K562 (cell line): Measurements from ENCODE around the gene TMEM245. TPM values are rescaled to one million over a fixed set of nuclear protein-coding genes. Genes with fewer than 3 reads are reported as not detected.
A peak's percentile ranks its signal among the peaks of the same experiment; 100 is the strongest.

ENCODE experiments used
- E2F6 ChIP-seq, 2 experiments: IDR thresholded peaks; 2 replicates each; pipeline ENCODE4 v1.6.1; 2011; ENCODE audit warnings: borderline replicate concordance in 1 of 2, control low read depth in 1 of 2, low read depth in 1 of 2, low read length in 1 of 2, mild to moderate bottlenecking in 1 of 2, mixed read lengths in 1 of 2, moderate library complexity in 1 of 2; ENCODE audit not compliant: insufficient read depth in 1 of 2, insufficient read length in 1 of 2, poor library complexity in 1 of 2, severe bottlenecking in 1 of 2; ENCODE audit errors: extremely low read depth in 1 of 2
- FOS ChIP-seq: IDR thresholded peaks from 3 replicates; pipeline ENCODE4 v1.6.1; 2011; ENCODE audit not compliant: insufficient read length; ENCODE audit errors: extremely low read depth
- HDAC1 ChIP-seq, 2 experiments: fragments of 450-650 bp; IDR thresholded peaks; 2 replicates each; pipeline ENCODE4 v1.6.1; 2016 to 2017; ENCODE audit warnings: inconsistent platforms in 1 of 2, mild to moderate bottlenecking in 1 of 2, moderate library complexity in 1 of 2
- HOXB6 ChIP-seq: fragments of 250-450 bp; sonication (Bioruptor Pico); IDR thresholded peaks from 2 replicates; pipeline ENCODE4 v1.5.1; 2022; ENCODE audit warnings: mild to moderate bottlenecking, borderline replicate concordance
- ILF3 ChIP-seq: fragments of 450-650 bp; IDR thresholded peaks from 2 replicates; pipeline ENCODE4 v1.6.1; 2018; ENCODE audit warnings: antibody characterized with exemption, mild to moderate bottlenecking, moderate library complexity, borderline replicate concordance
- MED1 ChIP-seq: sonication (generic); formaldehyde crosslinking; IDR thresholded peaks from 2 replicates; pipeline ENCODE4 v1.8.1; 2023; ENCODE audit warnings: missing genetic modification reagents, borderline replicate concordance
- NKRF ChIP-seq: fragments of 450-650 bp; IDR thresholded peaks from 2 replicates; pipeline ENCODE4 v1.6.1; 2016; ENCODE audit warnings: borderline replicate concordance
- POLR2AphosphoS2 ChIP-seq: IDR thresholded peaks from 2 replicates; pipeline ENCODE4 v1.6.1; 2012; ENCODE audit warnings: low read length, improper control_type of control experiment
- SFPQ ChIP-seq: fragments of 200-400 bp; formaldehyde crosslinking; IDR thresholded peaks from 2 replicates; pipeline ENCODE4 v1.6.1; 2017; ENCODE audit warnings: mild to moderate bottlenecking, low read depth, low read length, moderate library complexity
- TAF1 ChIP-seq: IDR thresholded peaks from 2 replicates; pipeline ENCODE4 v1.6.1; 2011; ENCODE audit warnings: mild to moderate bottlenecking, low read length, moderate library complexity; ENCODE audit not compliant: insufficient read depth, control insufficient read depth, severe bottlenecking; ENCODE audit errors: extremely low read depth
- ZBTB2 ChIP-seq: fragments of 450-650 bp; IDR thresholded peaks from 2 replicates; pipeline ENCODE4 v1.6.1; 2016; ENCODE audit warnings: antibody characterized with exemption
- ZBTB26 ChIP-seq: fragments of 450-650 bp; formaldehyde crosslinking; IDR thresholded peaks from 2 replicates; pipeline ENCODE4 v1.4.0; 2022; ENCODE audit warnings: missing genetic modification characterization
- ZNF143 ChIP-seq: sonication (generic); formaldehyde crosslinking; IDR thresholded peaks from 2 replicates; pipeline ENCODE4 v1.9.0; 2022; ENCODE audit warnings: mild to moderate bottlenecking, missing genetic modification reagents
- ZNF224 ChIP-seq: sonication (generic); formaldehyde crosslinking; IDR thresholded peaks from 2 replicates; pipeline ENCODE4 v1.8.0; 2022; ENCODE audit warnings: mild to moderate bottlenecking, missing genetic modification reagents
- ZNF584 ChIP-seq: fragments of 200-800 bp; sonication (Bioruptor generic); IDR thresholded peaks from 2 replicates; pipeline ENCODE4 v1.6.1; 2016; ENCODE audit warnings: low read depth, mild to moderate bottlenecking, missing genetic modification characterization, missing compliant biosample characterization
- ZNF655 ChIP-seq: fragments of 250-450 bp; sonication (Bioruptor Pico); IDR thresholded peaks from 2 replicates; pipeline ENCODE4 v1.5.0; 2021
- polyA plus RNA-seq, 8 experiments: library from polyadenylated mRNA; depleted of rRNA in 4 of 8; stranded (reverse) in 5 of 8; unstranded in 3 of 8; fragments of >200 nt; fragmentation: Nextera tagmentation in 2 of 8; fragmentation: Illumina TruSeq in 1 of 8; extraction: Ambion mirVana in 2 of 8; extraction: Trizol in 1 of 8; gene quantifications; 2 replicates each; pipeline versions ENCODE4 v1.2.1 to v1.2.3, GENCODE V29; 2011 to 2014; ENCODE audit warnings: inconsistent platforms in 1 of 8, missing spikeins in 1 of 8
- total RNA-seq, 7 experiments: library from RNA; depleted of rRNA in 6 of 7; stranded (reverse); fragments of >200 nt in 6 of 7; fragmentation: Illumina TruSeq in 2 of 7; extraction: Trizol in 2 of 7; gene quantifications; 2 replicates each; pipeline versions ENCODE4 v1.2.1 to v1.2.3, GENCODE V29; 2011 to 2021; ENCODE audit warnings: low replicate concordance in 1 of 7

Gene TMEM245
- total and polyA plus RNA-seq, 9 of the 15 experiments (the other 6 are each of a cell fraction or from before 2014, with no cell fraction given): 8.5 to 43.2 (median 24.3) TPM

- 0 out of 2 replicates have a peak, but pooled peaks have one; percentile 48 for TF ChIP-seq ZBTB2
- no peak for TF ChIP-seq ZNF584 (CRISPR knock-in tag)
- peak in 1 of 2 experiments; percentile 82; a peak in 2 of 4 replicates for TF ChIP-seq HDAC1 (IDR thresholded peaks at IDR 0.05)
- TF ChIP-seq SFPQ: no peak
- TF ChIP-seq ILF3: no peak
- no peak for TF ChIP-seq MED1 (CRISPR knock-in tag)
- no peak for TF ChIP-seq POLR2AphosphoS2
- peak; percentile 85; the same call in 1 of the 2 replicates for TF ChIP-seq NKRF
- peak in 1 of 2 experiments; percentile 30 for TF ChIP-seq E2F6 (IDR thresholded peaks at IDR 0.05; ENCODE audit: borderline replicate concordance in 1 of 2, extremely low read depth in 1 of 2, insufficient read depth in 1 of 2, insufficient read length in 1 of 2, low read depth in 1 of 2, low read length in 1 of 2, poor library complexity in 1 of 2, severe bottlenecking in 1 of 2)
- TF ChIP-seq ZNF655 (CRISPR knock-in tag): no peak
- TF ChIP-seq HOXB6 (CRISPR knock-in tag): no peak
- 0 out of 2 replicates have a peak, but pooled peaks have one; percentile 9 for TF ChIP-seq ZNF143 (CRISPR knock-in tag)
- no peak for TF ChIP-seq ZBTB26
- TF ChIP-seq ZNF224: no peak
- no peak for TF ChIP-seq TAF1
- peak; percentile 69 for TF ChIP-seq FOS
These were observed 107.5 kb downstream of the TMEM245 start (continued) for GRCh38 chr9:109012009-109012875.
